Measurements from ENCODE around the gene TEPSIN. TPM values are rescaled to one million over a fixed set of nuclear protein-coding genes. Genes with fewer than 3 reads are reported as not detected.
A peak's percentile ranks its signal among the peaks of the same experiment; 100 is the strongest.

Gene TEPSIN
- total RNA-seq, 2 experiments from 2014 or later, result 54.5 to 63.2 TPM

GRCh38 chr17:81243333-81243664, 4.4 kb upstream of the TEPSIN start:
- no peak overlapping the region for H3K27ac Mint-ChIP-seq
- CTCF ChIA-PET, result no interaction called here
- H3K27me3 Mint-ChIP-seq, result no peaks in the 10 kb centered on the region

DNA sequence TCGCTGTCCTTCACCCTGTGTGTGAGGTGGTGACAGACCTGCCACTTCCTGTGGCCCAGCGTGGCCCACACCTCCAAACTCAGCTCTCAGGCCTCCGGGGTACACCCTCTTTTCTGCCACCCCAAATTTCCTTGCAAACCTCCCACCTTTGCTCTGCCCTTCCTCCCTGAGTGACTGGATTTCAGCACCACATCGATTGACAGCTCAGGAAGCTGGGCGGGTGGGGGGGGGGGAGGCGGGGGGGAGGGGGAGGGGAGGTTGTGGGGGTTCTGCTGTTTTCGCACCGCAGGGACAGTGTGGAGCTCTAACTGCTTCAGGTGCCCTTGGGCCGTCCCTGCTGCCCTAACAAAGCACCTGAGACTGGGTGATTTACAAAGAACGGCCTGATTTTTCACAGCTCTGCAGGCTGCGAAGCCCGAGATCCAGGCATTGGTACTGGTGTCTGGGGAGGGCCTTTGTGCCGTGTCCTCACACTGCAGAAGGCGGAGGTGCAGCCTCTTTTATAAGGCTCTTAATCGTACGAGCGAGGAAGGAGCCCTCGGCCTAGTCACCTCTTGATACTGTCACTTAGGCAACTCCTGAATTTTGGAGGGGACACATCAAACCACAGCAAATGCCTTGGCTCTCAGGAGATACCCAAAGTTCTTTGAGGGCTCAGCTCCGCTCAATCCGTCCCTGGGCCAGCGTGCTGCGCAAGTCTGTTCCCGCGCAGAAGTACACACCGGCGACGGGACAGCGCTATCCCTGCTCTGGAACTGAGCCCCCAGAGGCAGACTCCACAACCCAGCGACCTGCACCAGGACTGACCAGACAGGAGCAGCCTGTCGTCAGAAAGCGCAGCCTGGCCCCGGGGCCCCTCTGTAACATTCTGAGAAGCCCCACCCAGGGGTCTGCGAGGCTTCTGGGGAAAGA, 3.8 kb upstream of the TEPSIN start:
- CTCF ChIA-PET, result interaction anchor here (0.8 kb wide), 1 partner anchor 242 kb away, joined by 3 read pairs; no protein-coding TSS in a partner anchor
- no peaks in the 10 kb centered on the region for H3K27me3 Mint-ChIP-seq
- no peak for DNase-seq
- no peaks in the 10 kb centered on the region for H3K9me3 Mint-ChIP-seq
- peak overlapping the region; percentile 62 for H3K27ac Mint-ChIP-seq
- H3K36me3 Mint-ChIP-seq (ENCODE audit: low read depth), result peaks cover 17% of the 10 kb centered on the region
- POLR2A ChIA-PET, result no interaction called here
- H3K4me1 Mint-ChIP-seq, result peaks cover 28% of the 10 kb centered on the region
- H3K4me3 Mint-ChIP-seq, result peak overlapping the region; percentile 27

More at GRCh38 chr17:81243333-81243664, 4.4 kb upstream of the TEPSIN start:
- peaks cover 17% of the 10 kb centered on the region for H3K36me3 Mint-ChIP-seq (ENCODE audit: low read depth)
- H3K9me3 Mint-ChIP-seq, result no peaks in the 10 kb centered on the region
- POLR2A ChIA-PET, result no interaction called here
- no peak for DNase-seq
- peaks cover 23% of the 10 kb centered on the region for H3K4me1 Mint-ChIP-seq
- no peak overlapping the region for H3K4me3 Mint-ChIP-seq

GRCh38 chr17:81241648-81242420, 3.0 kb upstream of the TEPSIN start:
- H3K4me3 Mint-ChIP-seq, result peak overlapping the region; percentile 27
- ChIA-PET POLR2A (no interaction called here), CTCF (interaction anchor here (0.8 to 1.4 kb wide), 2 partner anchors 19 to 243 kb away, joined by 3 read pairs; no protein-coding TSS in a partner anchor)
- peaks cover 17% of the 10 kb centered on the region for H3K36me3 Mint-ChIP-seq (ENCODE audit: low read depth)
- peaks cover 34% of the 10 kb centered on the region for H3K4me1 Mint-ChIP-seq
- no peaks in the 10 kb centered on the region for H3K27me3 Mint-ChIP-seq
- peak overlapping the region; percentile 62 for H3K27ac Mint-ChIP-seq
- no peaks in the 10 kb centered on the region for H3K9me3 Mint-ChIP-seq
- peak; percentile 58 for DNase-seq

DNA sequence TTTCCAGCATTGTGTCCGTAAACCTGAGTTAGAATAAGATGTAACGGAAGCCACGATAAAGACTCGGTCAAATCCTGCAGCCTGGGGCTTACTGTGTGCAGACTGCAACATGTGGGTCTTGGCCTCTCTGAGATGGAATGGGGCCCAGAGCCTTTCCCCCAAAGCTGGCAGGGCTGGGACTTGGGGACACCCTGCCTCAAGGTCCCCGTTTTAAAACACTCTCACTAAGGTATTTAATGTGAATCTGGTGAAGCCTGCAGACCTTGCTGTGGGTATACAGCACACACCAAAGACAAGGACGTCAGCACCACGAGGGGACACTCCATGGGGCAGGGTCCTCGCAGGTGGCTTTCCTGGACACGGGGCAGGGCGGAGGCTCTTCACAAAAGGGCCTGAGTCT, 2.3 kb upstream of the TEPSIN start:
- POLR2A ChIA-PET, result no interaction called here
- H3K4me1 Mint-ChIP-seq, result peaks cover 35% of the 10 kb centered on the region
- CTCF ChIA-PET, result interaction anchor here (0.6 to 1.4 kb wide), 2 partner anchors 20 to 31 kb away, joined by 3 read pairs; no protein-coding TSS in a partner anchor
- H3K9me3 Mint-ChIP-seq, result no peaks in the 10 kb centered on the region
- no peaks in the 10 kb centered on the region for H3K27me3 Mint-ChIP-seq
- H3K36me3 Mint-ChIP-seq (ENCODE audit: low read depth), result peaks cover 17% of the 10 kb centered on the region
- peak overlapping the region; percentile 97 for H3K4me3 Mint-ChIP-seq
- peak overlapping the region; percentile 69 for H3K27ac Mint-ChIP-seq
- DNase-seq, result no peak

DNA sequence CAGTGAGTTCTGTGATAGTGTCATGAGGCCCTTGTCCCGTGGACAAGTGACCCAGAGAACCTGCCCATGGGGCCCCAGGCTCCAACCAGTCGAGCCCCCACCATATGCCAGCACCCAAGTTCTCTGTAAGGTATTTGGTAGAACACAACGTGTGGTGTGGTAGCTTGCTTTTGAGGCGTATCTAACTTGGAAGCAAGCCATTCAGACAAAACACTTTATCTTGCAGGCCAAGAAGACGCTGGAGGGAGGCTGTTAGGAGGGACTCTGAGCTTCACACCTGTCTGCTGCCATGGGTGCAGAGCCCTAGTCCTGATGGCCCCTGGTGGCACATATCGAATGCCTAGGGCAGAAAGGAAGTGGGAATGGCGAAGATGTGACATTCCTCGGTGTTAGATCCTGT, 1.9 kb upstream of the TEPSIN start:
- Mint-ChIP-seq H3K9me3 (no peaks in the 10 kb centered on the region), H3K4me3 (peak overlapping the region; percentile 97), H3K36me3 (ENCODE audit: low read depth) (peaks cover 17% of the 10 kb centered on the region), H3K27ac (peak overlapping the region; percentile 97), H3K27me3 (no peaks in the 10 kb centered on the region), H3K4me1 (peaks cover 36% of the 10 kb centered on the region)
- no peak for DNase-seq
- CTCF ChIA-PET, result interaction anchor here (0.6 to 1.4 kb wide), 3 partner anchors 20 to 221 kb away, joined by 3 read pairs; no protein-coding TSS in a partner anchor
- POLR2A ChIA-PET, result no interaction called here

- Mint-ChIP-seq H3K36me3 (ENCODE audit: low read depth) (peaks cover 17% of the 10 kb centered on the region), H3K9me3 (no peaks in the 10 kb centered on the region), H3K4me3 (peak overlapping the region; percentile 97), H3K27ac (peak overlapping the region; percentile 97), H3K27me3 (no peaks in the 10 kb centered on the region), H3K4me1 (peaks cover 36% of the 10 kb centered on the region)
- CTCF ChIA-PET, result interaction anchor here (0.7 to 2.3 kb wide), 7 partner anchors 8 to 245 kb away, joined by 3 to 6 read pairs (median 4); partner anchors contain the start of gene CEP131
- POLR2A ChIA-PET, result no interaction called here
- peak; percentile 48 for DNase-seq
Measured at GRCh38 chr17:81239714-81240555, 1.1 kb upstream of the TEPSIN start.

- DNase-seq, result no peak
- Mint-ChIP-seq H3K9me3 (no peaks in the 10 kb centered on the region), H3K4me1 (peaks cover 36% of the 10 kb centered on the region), H3K4me3 (peak overlapping the region; percentile 87), H3K27ac (peak overlapping the region; percentile 31), H3K36me3 (ENCODE audit: low read depth) (peaks cover 22% of the 10 kb centered on the region), H3K27me3 (no peaks in the 10 kb centered on the region)
- CTCF ChIA-PET, result interaction anchor here (1.3 to 2.3 kb wide), 5 partner anchors 8 to 246 kb away, joined by 3 to 6 read pairs (median 4); partner anchors contain the start of gene CEP131
- POLR2A ChIA-PET, result interaction anchor here (0.7 kb wide), 1 partner anchor 74 kb away, joined by 3 read pairs; no protein-coding TSS in a partner anchor
Measured at GRCh38 chr17:81238490-81238814, 403 bp downstream of the TEPSIN start.

DNA sequence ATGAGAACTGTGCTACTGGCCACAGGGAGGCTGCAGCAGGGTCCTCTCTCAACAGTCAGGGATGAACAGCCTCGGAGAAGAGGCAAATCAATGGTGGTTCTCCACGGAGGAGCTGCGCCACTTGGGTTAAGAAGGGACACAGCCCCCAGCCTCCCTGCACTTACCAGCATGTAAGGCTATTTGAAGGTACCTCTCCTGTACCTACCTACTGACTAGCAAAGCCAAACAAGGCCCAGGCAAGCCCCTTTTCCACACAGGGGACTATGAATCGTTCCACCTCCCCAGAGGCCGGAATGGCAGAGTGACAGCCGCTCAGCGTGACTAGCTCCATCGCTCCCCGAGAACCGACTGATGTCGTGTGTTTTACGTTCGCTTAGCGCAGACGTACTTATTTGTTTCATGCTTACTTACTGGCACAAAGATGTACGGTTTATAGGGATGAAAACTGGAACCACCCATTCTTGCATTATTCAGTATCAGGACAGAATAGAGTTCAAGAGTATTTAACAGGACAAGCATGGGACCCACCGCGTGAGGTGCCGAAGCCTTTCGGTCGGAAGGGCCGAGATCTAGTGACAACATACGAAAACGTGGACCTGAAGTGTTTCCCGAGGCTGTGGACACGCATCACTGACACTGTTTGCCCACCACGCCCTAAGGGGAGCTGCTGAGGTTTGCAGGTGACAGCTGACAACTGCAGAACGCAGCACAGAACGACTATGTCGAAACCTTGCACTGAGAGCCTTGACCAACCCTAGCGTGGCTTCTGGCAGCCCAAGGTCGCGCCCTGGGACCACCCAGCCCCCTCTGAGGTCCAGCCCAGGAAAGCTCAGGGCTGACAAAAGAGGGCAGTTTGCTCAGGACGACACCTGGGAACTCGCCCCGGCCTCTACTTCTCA, 1.0 kb downstream of the TEPSIN start:
- H3K9me3 Mint-ChIP-seq, result no peaks in the 10 kb centered on the region
- peaks cover 22% of the 10 kb centered on the region for H3K36me3 Mint-ChIP-seq (ENCODE audit: low read depth)
- CTCF ChIA-PET, result interaction anchor here (1.0 to 2.3 kb wide), 4 partner anchors 7 to 247 kb away, joined by 3 to 6 read pairs (median 4); partner anchors contain the start of gene CEP131
- peaks cover 36% of the 10 kb centered on the region for H3K4me1 Mint-ChIP-seq
- POLR2A ChIA-PET, result no interaction called here
- no peaks in the 10 kb centered on the region for H3K27me3 Mint-ChIP-seq
- no peak for DNase-seq
- H3K4me3 Mint-ChIP-seq, result peak overlapping the region; percentile 87
- peak overlapping the region; percentile 79 for H3K27ac Mint-ChIP-seq

- Mint-ChIP-seq H3K4me1 (peaks cover 30% of the 10 kb centered on the region), H3K27me3 (no peaks in the 10 kb centered on the region), H3K27ac (no peak overlapping the region), H3K4me3 (no peak overlapping the region), H3K9me3 (no peaks in the 10 kb centered on the region), H3K36me3 (ENCODE audit: low read depth) (peaks cover 16% of the 10 kb centered on the region)
- CTCF ChIA-PET, result no interaction called here
- no peak for DNase-seq
- POLR2A ChIA-PET, result no interaction called here
Measured at GRCh38 chr17:81236784-81237183, 2.1 kb downstream of the TEPSIN start.

DNA sequence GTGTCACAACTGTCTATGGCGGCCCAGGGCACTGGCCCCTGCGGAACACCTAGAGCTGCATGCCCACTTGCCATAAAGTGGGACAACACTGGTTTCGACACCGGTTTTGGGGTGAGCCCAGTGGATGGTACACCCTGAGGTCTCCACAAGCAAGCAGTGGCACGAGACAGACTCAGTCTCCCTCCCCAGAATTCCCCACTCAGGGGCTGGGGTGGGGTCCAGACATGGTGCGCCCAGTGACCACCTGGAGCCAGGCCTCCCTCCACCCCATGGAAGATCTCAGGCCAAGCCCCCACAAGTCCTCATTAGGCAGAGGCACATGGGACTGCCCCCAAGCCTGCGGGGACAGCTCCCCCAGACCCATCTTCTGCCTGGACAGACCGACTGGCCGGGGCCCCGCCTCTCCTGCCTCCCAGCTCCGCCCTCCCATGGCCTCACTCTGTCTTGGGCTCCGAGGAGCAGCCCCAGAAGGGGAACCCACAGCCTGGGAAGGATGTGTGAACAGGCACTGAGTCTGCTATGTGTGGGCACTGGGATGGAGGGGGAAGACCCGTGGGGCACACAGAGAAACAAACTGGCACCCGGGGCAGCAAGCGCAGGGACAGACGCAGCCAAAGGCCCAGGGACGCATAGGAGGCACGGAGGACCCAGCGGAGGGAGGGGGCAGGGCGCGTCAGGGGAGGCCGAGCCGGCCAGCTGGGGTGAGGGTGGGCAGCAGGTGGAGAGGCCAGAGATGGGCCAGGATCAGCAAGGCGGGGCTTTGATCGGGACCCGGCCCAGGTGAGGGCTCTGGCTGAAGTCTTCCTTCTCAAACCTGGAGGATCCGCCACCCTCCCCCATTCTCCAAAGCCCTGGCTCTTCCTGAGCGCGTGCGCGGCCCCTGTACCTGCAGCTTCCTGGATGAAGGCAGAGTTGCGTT, 2.8 kb downstream of the TEPSIN start:
- Mint-ChIP-seq H3K36me3 (ENCODE audit: low read depth) (peaks cover 12% of the 10 kb centered on the region), H3K27ac (no peak overlapping the region), H3K4me3 (no peak overlapping the region), H3K27me3 (no peaks in the 10 kb centered on the region), H3K9me3 (no peaks in the 10 kb centered on the region), H3K4me1 (peaks cover 24% of the 10 kb centered on the region)
- ChIA-PET CTCF (interaction anchor here (0.7 kb wide), 2 partner anchors 9 to 758 kb away, joined by 4 to 7 read pairs; no protein-coding TSS in a partner anchor), POLR2A (no interaction called here)
- DNase-seq, result no peak

Data from activated CD4-positive, alpha-beta T cell treated with anti-CD3 and anti-CD28 coated beads, Interleukin-2, amount 10 ng/mL, durations not matched to agents 7 days and 5 days (primary cell).